ENCODE data around the gene SLC38A11.
"Not testable (repeated sequence)": the region's sequence is repeated elsewhere in the genome, so short reads cannot be mapped to it uniquely, and the experiment has no call there.

Gene SLC38A11

DNA sequence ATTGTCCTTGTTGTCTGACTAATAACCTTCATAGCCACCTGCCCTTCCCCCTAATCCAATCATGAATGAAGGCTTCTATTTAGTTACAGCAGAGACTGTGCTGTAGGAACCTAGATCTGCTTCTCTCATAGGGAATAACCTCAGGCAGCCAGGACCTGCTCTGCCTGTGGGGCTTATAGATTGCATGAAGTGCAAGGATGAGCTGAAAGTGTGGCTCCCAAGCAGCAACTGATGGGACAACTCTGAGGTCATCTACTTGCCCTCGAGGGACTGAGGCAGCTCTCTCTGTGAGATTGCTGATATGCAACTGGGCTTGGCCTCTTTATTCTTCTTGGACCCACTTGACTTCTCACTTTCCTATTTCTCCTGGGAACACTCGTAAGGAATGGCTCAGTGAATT, 23.8 kb upstream of the SLC38A11 start:
- no peak for TF ChIP-seq TSHZ2 (CRISPR knock-in tag; IDR thresholded peaks at IDR 0.05)
- TF ChIP-seq CSDC2 (CRISPR knock-in tag; IDR thresholded peaks at IDR 0.05) = no peak
- TF ChIP-seq POU6F1 (CRISPR knock-in tag; IDR thresholded peaks at IDR 0.05; ENCODE audit: borderline replicate concordance, low read depth) = no peak
- TF ChIP-seq ARNTL (CRISPR knock-in tag; IDR thresholded peaks at IDR 0.05; ENCODE audit: borderline replicate concordance, low read depth) = no peak
- no peak for TF ChIP-seq RARB (CRISPR knock-in tag; IDR thresholded peaks at IDR 0.05)
- no peak for TF ChIP-seq ESRRG (CRISPR knock-in tag; IDR thresholded peaks at IDR 0.05)
- TF ChIP-seq SNAI2 (CRISPR knock-in tag; IDR thresholded peaks at IDR 0.05) = no peak
- no peak for TF ChIP-seq ISL1 (CRISPR knock-in tag; IDR thresholded peaks at IDR 0.05)
- no peak for TF ChIP-seq ZFP30 (CRISPR knock-in tag; IDR thresholded peaks at IDR 0.05)
- no peak for ATAC-seq

DNA sequence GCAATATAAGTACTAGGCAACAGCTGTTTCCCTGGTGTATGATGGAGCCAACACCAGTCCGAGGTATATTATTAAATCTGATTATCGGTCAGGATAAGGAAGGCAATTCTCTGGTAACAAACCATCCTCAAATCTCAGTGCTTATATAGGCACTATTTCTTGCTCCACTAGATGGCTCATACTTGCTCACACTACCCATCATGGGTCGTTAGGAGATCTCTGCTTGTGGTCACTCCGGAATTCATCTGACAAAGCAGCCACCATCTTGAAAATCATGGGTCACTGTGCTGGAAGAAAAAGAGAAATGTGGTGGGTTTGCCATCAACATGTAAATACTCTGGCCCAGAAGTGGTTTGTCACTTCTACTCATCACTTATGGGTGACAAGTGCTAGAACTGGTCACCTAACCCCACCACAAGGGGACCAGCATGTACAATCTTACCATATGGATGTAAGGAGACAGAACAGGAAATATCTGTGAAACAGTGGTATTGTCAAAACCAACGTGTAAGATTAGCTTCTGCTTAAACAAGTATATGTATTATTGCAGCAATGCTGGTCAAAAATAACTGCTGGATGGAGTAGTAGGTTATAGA, 21.6 kb upstream of the SLC38A11 start:
- ATAC-seq = not testable (repeated sequence)

- peak; percentile 36 for ATAC-seq
- TF ChIP-seq ISL1 (CRISPR knock-in tag; IDR thresholded peaks at IDR 0.05) (peak; percentile 18; the same call in 1 of the 2 replicates), TOX (CRISPR knock-in tag; IDR thresholded peaks at IDR 0.05; ENCODE audit: borderline replicate concordance) (no peak)
Observed at GRCh38 chr2:164976301-164976700, 21.0 kb upstream of the SLC38A11 start.

DNA sequence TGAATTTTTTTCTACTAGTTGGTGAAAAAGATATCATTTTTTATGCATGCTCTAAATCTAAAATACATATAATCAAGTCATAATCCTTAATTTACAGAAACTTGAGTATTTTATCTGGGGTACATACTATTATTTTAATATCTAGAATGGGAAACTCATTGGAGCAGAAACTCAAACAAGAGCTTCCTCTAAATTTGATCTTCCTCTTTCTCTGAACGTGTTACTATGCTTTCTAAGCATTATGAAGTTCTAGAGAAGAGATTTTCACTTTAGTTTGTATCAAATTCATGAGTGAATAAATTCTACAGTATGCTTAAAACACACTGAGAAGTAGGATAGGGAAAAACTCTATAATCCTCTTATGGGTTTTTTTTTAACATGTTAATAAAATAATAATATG, 20.6 kb upstream of the SLC38A11 start:
- TF ChIP-seq RARB (CRISPR knock-in tag; IDR thresholded peaks at IDR 0.05) (no peak), GLIS3 (CRISPR knock-in tag; IDR thresholded peaks at IDR 0.05) (no peak), TOX (CRISPR knock-in tag; IDR thresholded peaks at IDR 0.05; ENCODE audit: borderline replicate concordance) (no peak), POU6F1 (CRISPR knock-in tag; IDR thresholded peaks at IDR 0.05; ENCODE audit: borderline replicate concordance, low read depth) (no peak), ZNF70 (CRISPR knock-in tag; IDR thresholded peaks at IDR 0.05) (no peak), ZFP3 (CRISPR knock-in tag; IDR thresholded peaks at IDR 0.05) (no peak)
- ATAC-seq = no peak

- peak; percentile 45 for ATAC-seq
- TF ChIP-seq TOX (CRISPR knock-in tag; IDR thresholded peaks at IDR 0.05; ENCODE audit: borderline replicate concordance) (no peak), BACH2 (CRISPR knock-in tag; IDR thresholded peaks at IDR 0.05; ENCODE audit: borderline replicate concordance) (no peak), CSDC2 (CRISPR knock-in tag; IDR thresholded peaks at IDR 0.05) (no peak), ZFP3 (CRISPR knock-in tag; IDR thresholded peaks at IDR 0.05) (no peak), ZNF8 (CRISPR knock-in tag; IDR thresholded peaks at IDR 0.05) (no peak), OSR1 (CRISPR knock-in tag; IDR thresholded peaks at IDR 0.05) (no peak), TCF4 (CRISPR knock-in tag; IDR thresholded peaks at IDR 0.05; ENCODE audit: borderline replicate concordance) (no peak), RARB (CRISPR knock-in tag; IDR thresholded peaks at IDR 0.05) (no peak), ESRRG (CRISPR knock-in tag; IDR thresholded peaks at IDR 0.05) (no peak), ZFP30 (CRISPR knock-in tag; IDR thresholded peaks at IDR 0.05) (no peak), TSHZ2 (CRISPR knock-in tag; IDR thresholded peaks at IDR 0.05) (no peak), CSRNP3 (CRISPR knock-in tag; IDR thresholded peaks at IDR 0.05) (no peak), PPARA (CRISPR knock-in tag; IDR thresholded peaks at IDR 0.05; ENCODE audit: borderline replicate concordance) (no peak)
- TF ChIP-seq, protein P1, sequence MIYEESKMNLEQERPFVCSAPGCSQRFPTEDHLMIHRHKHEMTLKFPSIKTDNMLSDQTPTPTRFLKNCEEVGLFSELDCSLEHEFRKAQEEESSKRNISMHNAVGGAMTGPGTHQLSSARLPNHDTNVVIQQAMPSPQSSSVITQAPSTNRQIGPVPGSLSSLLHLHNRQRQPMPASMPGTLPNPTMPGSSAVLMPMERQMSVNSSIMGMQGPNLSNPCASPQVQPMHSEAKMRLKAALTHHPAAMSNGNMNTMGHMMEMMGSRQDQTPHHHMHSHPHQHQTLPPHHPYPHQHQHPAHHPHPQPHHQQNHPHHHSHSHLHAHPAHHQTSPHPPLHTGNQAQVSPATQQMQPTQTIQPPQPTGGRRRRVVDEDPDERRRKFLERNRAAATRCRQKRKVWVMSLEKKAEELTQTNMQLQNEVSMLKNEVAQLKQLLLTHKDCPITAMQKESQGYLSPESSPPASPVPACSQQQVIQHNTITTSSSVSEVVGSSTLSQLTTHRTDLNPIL (CRISPR knock-in tag; IDR thresholded peaks at IDR 0.05; ENCODE audit: low read depth) = no peak
Observed at GRCh38 chr2:164974221-164974620, 18.9 kb upstream of the SLC38A11 start.

Measured in SK-N-SH treated with all-trans-retinoic acid at 6 μM for 48 hours (cell line).